Measurements from ENCODE around the gene TIMMDC1. TPM values are rescaled to one million over a fixed set of nuclear protein-coding genes. Genes with fewer than 3 reads are reported as not detected.

The TIMMDC1 gene, protein sequence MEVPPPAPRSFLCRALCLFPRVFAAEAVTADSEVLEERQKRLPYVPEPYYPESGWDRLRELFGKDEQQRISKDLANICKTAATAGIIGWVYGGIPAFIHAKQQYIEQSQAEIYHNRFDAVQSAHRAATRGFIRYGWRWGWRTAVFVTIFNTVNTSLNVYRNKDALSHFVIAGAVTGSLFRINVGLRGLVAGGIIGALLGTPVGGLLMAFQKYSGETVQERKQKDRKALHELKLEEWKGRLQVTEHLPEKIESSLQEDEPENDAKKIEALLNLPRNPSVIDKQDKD
- 31.2 TPM for total RNA-seq

DNA sequence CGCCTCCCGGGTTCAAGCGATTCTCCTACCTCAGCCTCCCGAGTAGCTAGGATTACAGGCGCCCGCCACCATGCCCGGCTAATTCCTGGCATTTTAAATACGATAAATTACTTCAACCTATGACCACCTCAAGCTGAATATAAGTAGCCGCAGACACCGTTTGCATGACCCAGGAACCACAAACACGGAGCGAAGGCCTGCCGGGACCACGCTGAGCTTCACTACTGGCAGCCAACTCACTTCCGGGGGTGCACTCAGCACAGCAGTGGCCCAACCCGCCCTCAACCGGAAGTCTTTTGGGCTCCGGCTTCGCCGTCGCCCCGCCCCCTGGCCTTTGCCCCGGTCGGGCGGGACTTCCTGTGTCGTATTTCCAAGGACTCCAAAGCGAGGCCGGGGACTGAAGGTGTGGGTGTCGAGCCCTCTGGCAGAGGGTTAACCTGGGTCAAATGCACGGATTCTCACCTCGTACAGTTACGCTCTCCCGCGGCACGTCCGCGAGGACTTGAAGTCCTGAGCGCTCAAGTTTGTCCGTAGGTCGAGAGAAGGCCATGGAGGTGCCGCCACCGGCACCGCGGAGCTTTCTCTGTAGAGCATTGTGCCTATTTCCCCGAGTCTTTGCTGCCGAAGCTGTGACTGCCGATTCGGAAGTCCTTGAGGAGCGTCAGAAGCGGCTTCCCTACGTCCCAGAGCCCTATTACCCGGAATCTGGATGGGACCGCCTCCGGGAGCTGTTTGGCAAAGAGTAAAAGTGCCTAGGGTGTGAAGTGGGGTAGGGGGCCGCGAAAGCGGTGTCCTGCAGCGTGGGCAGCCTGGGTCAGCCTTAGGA is at the start of gene TIMMDC1:
TIMMDC1 (plus strand) TSS at position 362 of the 826 bp plus-strand sequence; CDS start at position 549, 187 bp downstream.
- peak; percentile 97 for DNase-seq

DNA sequence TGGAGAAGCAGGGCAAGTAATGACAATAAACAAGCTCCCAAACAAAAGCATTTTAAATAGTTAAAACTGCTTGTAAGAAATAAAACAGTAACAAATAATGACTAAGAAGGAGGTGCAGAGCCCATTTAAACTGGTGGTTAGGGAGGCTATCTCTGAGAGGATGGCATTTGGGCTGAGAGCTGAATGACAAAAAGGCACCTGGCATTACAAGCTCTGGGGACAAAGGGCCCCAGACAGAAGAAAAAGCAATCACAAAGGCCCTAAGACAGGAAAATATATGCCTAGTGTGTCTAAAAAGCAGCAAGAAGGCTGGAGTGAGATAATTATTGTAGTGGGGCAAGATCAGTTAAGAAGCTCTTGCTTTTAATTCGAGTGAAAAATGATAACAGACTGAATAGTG is 44.5 kb upstream of the TIMMDC1 start:
- no peak for DNase-seq

DNA sequence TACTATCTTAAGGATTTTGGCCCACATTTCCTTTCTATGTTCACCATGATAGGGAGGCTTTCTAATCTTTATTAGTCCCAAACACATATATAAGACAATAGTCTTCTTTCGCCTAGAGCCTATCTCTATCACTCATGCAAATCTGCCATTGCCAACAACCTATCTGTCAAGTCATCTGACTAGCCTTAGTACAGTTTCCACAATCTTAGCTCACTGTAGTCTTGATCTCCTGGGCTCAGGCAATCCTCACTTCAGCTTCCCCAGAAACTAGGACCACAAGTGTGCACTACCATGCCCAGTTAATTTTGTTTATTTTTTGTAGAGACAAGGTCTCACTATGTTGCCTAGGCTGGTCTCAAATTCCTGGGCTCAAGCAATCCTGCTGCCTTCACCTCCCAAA is 41.9 kb upstream of the TIMMDC1 start:
- DNase-seq, result no peak

DNA sequence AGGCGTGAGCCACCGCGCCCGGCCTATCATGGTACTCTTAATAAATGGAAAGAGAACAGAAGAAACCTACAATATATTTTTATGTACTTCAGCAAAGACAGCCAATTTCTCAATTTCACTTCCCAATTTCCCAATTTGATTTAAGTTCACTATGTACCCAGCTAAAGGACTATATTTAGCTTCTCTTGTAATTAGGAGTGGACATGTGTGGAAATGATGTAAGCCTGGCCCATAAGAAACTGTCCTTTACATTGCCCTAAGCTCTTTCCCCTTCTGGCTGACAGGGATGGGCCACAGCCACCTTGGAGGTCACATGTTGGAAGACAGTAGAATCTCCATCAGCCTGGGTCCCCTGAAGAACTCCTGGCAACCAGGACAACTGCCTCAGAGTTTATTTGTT is 41.1 kb upstream of the TIMMDC1 start:
- DNase-seq, result no peak

DNA sequence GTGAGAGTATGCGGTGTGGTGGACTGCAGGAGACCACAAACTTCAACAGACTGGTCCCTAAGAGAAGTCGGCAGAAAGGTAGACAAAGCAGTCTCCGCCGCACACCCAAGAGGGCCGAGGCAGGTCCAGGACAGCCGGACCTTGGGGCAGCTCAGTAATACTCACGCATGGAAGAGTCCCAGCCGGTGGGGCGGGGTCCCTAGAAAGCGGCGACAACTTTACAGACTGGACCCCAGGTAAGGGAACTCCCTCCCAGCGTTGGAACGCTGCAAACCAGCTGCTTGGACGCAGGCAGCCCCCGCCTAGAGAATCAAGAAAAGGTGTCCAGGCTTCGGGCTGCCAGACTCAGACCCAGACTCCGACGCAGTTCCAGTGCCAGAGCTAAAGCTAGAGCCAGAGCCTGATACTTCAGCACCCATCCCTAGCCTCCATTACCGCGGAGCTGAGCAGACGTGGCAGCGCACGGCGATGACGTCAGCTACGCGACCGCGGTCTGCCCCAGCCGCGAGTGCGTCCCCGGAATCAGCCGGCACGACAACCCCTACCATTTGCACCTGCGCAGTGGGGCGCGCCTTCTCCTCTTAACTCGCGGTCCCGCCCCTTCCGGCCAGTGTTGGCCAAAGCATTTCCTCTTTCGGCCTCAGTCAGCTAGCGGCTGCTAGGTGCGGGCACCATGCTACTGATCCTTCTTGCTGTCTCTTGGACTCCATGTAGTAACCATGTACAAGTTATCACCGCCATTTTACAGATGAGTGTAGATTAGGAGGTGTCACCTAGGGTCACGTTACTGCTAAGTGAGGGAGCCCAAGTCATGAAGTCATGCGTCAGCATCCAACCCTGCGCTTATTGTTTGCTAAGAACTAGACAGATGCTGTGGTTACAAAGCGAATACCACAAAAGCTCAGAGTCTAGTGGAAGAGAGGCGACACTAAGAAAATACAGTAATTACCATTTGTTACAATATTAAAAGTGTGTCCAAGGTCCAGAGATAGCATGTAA is 34.9 kb upstream of the TIMMDC1 start, which contains the start of gene TMEM39A:
TMEM39A (minus strand) TSS at position 445 of the 999 bp plus-strand sequence. CDS start 1,541 bp downstream, outside the sequence.
- DNase-seq, result peak; percentile 96

DNA sequence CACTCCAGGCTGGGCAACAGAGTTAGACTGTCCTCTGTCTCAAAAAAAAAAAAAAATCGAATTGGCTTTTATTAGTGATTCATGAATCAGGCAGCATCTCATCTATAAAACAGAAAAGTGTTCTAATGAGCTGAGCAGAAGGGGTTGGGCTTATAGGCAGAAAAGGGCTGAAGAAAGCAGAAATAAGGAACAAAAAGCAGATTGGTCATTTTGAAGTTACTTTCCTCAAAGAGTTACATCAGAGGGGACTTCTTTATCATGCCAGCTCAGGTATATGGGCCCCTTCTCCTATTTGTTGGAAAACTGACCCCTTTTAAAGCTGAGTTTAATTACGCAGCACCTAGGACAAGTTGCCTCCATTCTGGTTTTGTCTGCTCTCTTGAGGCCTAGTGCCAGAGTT is 30.3 kb upstream of the TIMMDC1 start:
- DNase-seq, result no peak

DNA sequence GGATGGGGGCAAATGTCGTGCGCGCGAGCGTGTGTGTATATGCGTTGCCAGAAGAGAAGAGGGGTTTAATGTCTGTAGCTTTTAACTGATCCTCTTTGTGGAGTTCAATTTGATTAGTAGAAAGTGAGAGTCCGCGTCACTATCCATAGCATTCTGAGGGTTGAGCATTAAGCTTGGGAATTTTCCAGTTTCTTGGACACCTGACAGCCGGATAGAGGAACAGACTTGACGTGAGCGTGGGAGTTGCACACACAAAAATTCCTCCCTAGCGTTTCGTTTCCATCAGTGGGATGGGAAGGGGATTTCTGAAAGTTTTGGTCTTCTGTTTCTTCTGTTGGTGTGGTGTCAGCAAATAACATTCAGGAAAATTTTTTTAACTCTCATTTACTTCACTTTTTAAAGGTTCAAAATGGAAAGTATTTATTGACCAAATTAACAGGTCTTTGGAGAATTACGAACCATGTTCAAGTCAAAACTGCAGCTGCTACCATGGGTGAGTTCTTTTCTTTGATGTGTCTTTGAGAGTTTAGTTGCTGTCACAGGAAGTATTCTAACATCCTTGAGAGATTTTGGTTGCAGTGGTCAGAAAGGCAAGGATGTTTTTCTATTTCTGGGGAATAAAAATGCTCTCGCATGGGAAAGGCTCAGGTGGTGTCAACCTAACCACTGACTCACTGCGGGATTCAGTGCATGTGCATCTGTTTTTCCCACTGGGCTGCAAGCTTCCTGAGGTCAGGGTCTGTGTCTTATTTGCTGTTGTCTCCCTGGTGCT is 28.7 kb upstream of the TIMMDC1 start:
- no peak for DNase-seq

DNA sequence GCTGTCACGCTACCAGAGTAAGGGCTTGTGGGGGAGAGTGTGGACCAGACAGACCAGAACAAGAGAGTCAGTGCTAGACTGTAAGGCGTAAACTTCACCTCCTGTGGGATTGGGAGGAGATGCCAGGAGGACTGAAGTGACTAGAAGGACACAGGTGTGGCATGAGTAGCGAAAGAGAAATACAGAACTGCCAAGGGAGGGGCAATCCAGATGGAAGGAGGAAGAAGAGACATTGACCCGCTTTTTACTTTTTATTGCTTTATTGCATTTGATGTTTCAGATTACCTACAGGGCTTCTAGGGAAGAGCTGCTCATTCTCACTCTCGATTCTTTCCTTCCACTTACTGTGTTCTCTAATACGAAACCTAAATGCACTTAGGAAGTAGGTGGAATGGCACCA is 27.5 kb upstream of the TIMMDC1 start:
- no peak for DNase-seq

DNA sequence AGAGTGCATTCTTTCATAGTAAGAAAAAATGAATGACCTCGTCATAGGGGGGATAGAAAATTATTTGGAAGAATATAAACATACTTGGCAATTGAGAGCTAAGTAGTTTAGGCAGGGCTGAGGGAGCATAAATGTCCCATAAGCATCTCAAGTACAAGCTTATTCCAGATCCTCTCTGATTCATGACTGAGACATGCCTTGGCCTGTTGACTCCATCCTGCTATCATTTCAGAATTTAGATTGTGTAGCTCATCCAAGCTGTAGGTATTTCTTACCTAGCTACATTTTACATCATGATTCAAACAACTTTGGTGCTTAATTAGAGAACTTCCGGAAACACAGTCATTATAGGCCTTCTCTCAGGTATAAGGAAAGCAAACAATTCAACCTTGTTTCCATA is 17.3 kb upstream of the TIMMDC1 start:
- DNase-seq, result no peak

DNA sequence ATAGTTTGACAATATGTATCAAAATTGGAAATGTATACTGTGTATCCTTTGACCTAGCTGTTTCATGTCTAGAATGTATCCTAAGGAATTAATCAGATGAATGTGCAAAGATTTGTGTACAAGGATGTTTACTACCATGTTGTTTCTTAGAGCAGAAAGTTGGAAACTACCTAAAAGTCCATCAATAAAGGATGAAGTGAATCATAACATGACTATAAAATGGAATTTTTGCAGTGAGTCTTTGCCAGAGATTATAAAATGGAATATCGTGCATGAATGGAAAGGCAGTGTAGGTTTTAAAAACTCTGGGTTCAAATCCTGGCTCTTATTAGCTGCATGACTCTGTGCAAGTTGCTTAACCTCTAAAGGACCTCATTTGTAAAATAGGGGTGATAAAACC is 15.2 kb upstream of the TIMMDC1 start:
- DNase-seq, result no peak

DNA sequence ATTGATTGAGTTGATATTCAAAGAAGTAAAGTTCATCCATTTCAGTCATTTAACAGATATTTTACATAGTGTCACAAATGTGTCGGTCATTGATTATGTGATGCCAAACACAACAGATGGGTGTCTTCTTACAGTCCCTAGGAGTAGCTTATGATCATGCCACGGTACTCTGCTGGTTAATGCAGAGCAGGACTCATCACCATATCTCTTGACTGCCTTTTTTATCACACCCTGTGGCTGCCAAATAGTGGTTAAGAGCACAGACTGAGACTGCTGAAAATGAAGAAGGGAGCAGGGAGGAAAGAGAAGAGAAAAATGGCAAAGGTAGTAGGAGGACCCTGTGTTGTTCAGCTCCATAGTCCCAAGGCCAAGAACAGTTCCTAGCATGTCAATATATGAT is 12.8 kb upstream of the TIMMDC1 start:
- DNase-seq, result no peak

DNA sequence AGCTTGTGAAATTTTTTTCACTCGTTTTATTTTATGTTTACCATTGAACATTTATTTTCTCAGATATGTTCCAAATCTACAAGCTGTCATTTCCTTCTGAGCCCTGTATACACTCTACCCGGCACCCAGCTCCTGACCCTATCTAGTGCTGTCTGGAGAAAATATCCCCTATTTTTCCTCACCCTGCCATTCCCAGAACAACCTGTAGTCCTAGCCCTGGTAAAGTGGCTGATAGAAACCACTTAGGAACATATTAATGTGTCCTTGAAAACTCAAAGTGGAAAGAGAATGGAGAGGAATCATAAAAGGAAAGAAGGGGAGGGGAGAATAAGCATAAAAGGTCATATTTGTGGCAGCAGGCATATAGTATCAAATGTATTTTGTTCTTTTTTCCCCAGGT is 8.2 kb upstream of the TIMMDC1 start:
- no peak for DNase-seq

DNA sequence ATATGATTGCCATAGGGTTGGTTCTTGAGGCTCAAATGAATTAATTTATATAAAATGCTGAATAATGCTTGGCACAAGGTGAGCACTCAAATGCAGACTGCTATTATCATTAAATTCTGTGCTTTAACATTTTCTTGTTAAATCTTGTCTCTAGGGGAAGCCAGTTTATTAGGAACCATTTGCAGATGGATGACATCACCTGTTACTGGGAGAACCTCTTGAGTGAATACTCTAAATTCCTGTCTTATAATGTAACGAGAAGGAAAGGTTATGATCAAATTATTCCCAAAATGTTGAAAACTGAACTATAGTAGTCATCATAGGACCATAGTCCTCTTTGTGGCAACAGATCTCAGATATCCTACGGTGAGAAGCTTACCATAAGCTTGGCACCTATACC is 6.2 kb upstream of the TIMMDC1 start:
- DNase-seq, result no peak

DNA sequence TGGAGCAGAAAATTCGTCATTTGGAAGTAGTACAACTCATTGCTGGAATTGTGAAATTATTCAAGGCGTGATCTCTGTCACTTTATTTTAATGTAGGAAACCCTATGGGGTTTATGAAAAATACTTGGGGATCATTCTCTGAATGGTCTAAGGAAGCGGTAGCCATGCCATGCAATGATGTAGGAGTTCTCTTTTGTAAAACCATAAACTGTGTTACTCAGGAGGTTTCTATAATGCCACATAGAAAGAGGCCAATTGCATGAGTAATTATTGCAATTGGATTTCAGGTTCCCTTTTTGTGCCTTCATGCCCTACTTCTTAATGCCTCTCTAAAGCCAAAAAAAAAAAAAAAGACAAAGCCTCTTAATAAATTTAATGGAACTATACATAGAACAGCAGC is 5.5 kb upstream of the TIMMDC1 start:
- DNase-seq, result no peak

DNA sequence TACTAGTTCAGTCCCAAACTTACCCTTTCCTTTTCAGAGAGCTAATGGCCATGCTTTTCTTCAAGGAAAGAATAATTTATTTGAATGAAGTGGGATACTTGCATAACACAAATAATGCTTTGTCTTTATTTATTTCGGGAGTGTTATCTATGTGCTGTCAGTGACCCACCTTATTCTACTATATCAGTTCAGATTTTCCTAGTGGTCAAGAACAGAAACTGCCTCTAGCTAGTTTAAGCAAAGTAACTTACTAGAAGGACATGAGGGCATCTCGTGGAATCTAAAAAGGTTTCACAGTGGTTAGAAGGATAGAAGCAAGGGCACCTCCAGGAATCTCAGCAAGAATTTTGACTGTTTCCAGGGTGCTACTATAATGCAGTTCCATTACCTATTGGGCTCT is 3.8 kb upstream of the TIMMDC1 start:
- DNase-seq, result no peak

DNA sequence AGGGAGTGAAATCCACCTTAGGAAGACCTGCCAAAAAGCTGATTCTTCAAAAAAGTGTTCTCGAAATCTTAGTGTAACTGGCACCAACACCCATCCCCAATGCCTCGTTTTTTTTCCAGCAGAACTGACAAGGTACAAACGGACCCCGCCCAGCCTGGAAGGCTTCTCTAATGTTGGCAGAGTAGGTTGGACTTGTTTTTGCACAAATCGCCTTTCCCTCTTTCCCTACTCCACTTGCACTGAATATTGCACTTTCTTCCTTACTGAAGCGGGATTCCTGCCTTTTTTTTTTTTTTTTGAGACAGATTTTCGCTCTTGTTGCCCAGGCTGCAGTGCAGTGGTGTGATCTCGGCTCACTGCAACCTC is 544 bp upstream of the TIMMDC1 start:
- DNase-seq, result no peak

DNA sequence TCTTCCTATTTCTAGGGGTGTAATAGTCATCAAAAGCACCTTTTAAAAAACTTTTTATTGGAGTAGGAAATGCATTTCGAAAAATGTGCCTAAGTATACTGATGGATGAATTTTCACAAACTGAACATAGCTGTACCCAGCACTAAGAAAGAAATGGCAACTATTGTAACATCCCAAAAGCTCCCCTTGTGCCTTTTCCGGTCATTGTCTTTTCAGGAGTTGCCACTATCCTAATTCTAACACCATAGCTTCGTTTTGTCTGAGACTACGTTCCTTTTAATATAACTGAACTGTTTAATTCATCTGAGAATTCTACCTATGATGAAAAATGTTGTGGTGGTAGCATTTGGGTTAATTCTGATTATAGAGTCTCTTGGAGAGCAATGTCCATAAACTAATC is 1.9 kb downstream of the TIMMDC1 start:
- DNase-seq, result no peak

DNA sequence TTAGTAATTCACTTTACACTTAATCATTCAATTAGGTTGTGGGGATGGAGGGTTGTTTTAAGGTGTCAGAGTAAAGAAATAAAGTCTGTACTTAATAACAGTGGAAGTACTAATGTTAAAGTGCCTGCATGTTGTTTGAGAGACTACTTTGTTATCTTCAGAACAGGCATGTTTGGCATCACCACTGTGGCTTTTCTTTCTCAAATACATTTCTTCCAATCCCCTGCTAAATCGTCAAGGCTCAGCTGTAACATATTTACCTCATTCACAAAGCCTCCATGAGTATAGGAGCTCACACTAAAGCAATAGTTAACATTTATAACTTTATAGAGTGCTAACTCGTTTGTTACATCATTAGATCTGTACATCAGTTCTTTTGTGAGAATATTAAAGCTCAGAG is 2.6 kb downstream of the TIMMDC1 start:
- no peak for DNase-seq

DNA sequence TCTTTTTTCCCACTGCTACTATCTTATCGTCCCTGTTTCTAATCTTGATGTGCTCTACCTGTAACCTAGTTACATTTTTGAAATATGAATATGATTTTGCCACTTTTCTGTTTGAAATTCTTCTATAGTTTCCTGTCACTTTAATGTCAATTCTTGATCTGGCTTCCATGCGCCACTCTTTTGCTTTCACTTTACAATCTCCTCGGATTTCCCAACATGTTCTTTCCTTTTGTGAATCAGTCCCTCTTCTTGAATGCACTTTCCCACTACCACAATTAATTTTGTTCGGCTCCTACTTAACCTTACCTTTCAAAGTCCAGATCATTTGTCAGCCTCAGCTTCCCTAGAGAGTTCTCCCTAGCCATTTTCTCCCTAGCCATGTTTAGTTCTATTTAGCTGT is 8.3 kb downstream of the TIMMDC1 start:
- DNase-seq, result no peak

DNA sequence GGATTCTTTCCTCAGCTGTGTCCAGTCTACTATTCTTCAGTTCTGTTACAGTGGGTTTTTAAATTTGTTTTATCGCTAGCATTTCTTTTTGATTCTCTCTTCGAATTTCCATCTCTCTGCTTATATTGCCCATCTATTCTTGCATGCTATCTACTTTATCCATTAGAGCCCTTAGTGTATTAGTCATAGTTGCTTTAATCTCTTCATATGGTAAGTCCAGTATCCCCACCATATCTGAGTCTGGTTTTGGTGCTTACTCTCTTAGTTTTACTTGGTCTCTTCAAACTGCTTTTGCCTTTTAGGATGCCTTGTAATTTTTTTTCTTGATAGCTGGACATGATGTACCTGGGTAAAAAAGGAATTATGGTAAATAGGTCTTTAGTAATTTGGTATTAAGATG is 9.1 kb downstream of the TIMMDC1 start:
- no peak for DNase-seq

DNA sequence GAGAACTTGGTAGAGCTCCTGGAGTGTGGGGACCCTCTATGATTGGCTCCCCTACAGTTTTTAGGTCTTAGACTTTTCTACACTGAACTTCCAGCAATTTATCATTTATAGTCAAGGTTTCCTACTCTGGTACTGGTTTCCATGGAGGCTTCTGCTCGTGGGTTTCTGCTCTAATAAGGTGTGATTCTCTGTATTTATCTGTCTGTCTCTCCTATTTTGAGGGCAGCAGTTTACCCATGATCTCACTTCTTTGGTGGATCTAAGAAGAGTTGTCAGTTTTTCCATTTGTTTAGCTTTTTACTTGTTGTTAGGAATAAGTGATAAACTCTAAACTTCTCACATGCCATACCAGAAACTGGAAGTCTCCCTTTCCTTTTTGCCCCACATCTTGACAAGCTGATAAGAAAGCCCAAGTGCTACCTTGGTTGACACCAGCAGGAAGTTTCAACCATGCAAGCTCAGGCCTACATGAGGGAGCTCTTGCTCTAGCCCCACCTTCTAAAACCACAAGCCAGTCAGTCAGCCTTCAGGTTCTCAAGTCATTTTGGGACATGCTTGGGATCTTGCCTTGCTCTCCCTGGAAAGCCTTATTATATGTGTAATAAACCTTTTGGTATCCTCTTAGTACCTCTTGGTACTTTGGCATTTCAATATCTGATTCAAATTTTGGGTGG is 10.0 kb downstream of the TIMMDC1 start:
- no peak for DNase-seq

Measured in occipital lobe (tissue), 2 donors.